WTC11 (cell line): ENCODE results near the gene POFUT2. TPM values are rescaled to one million over a fixed set of nuclear protein-coding genes. Genes with fewer than 3 reads are reported as not detected.

Experiments
- ATAC-seq: fragments of 200-7000 bp; cut with Tn5 transposase; 2 replicates; pipeline ENCODE4 v1.10.0; 2021; ENCODE audit warnings: mild to moderate bottlenecking, moderate library complexity
- CTCF ChIA-PET: fragments of 300-600 bp; sonication (Branson Sonifier 250); formaldehyde crosslinking; loops from one replicate; lab custom pipeline; 2021; ENCODE audit warnings: antibody characterized with exemption; lab: Charles Lee
- POLR2A ChIA-PET: fragments of 350-600 bp; sonication (Branson Sonifier 250); formaldehyde crosslinking; loops from one replicate; lab custom pipeline; 2021; ENCODE audit warnings: antibody characterized with exemption; lab: Charles Lee
- DNase-seq: peaks from one replicate; pipeline ENCODE4 v3.0.0; 2021; ENCODE audit warnings: low spot score
- H3K27ac Mint-ChIP-seq: 2 replicates; pipeline ENCODE4 v1.8.0; 2021; ENCODE audit warnings: mixed read lengths
- H3K27me3 Mint-ChIP-seq: 2 replicates; pipeline ENCODE4 v1.8.0; 2021; ENCODE audit warnings: low read depth, mild to moderate bottlenecking, moderate library complexity, mixed read lengths
- H3K36me3 Mint-ChIP-seq: 2 replicates; pipeline ENCODE4 v1.8.0; 2021; ENCODE audit warnings: mixed read lengths
- H3K4me1 Mint-ChIP-seq: 2 replicates; pipeline ENCODE4 v1.8.0; 2022; ENCODE audit warnings: mixed read lengths
- H3K4me3 Mint-ChIP-seq: 2 replicates; pipeline ENCODE4 v1.8.0; 2021; ENCODE audit warnings: mild to moderate bottlenecking, moderate library complexity, mixed read lengths
- H3K9me3 Mint-ChIP-seq: 2 replicates; pipeline ENCODE4 v1.8.0; 2021; ENCODE audit warnings: mixed read lengths
- ATF6 ChIP-seq: sonication (generic); formaldehyde crosslinking; IDR thresholded peaks from 2 replicates; pipeline ENCODE4 v1.8.1; 2023; ENCODE audit warnings: mild to moderate bottlenecking, missing genetic modification reagents
- CREM ChIP-seq: sonication (generic); formaldehyde crosslinking; IDR thresholded peaks from 2 replicates; pipeline ENCODE4 v1.8.1; 2022; ENCODE audit warnings: mild to moderate bottlenecking, missing genetic modification reagents, moderate library complexity
- ELF4 ChIP-seq: sonication (generic); formaldehyde crosslinking; IDR thresholded peaks from 2 replicates; pipeline ENCODE4 v1.8.1; 2022; ENCODE audit warnings: low read depth, mild to moderate bottlenecking, moderate library complexity, missing genetic modification reagents
- FOXK1 ChIP-seq: sonication (generic); formaldehyde crosslinking; IDR thresholded peaks from 2 replicates; pipeline ENCODE4 v1.8.0; 2022; ENCODE audit warnings: mild to moderate bottlenecking, moderate library complexity, missing genetic modification reagents
- MLX ChIP-seq: sonication (generic); formaldehyde crosslinking; IDR thresholded peaks from 2 replicates; pipeline ENCODE4 v1.8.1; 2023; ENCODE audit warnings: mild to moderate bottlenecking, missing genetic modification reagents, moderate library complexity
- NR1H2 ChIP-seq: sonication (generic); formaldehyde crosslinking; IDR thresholded peaks from 2 replicates; pipeline ENCODE4 v1.9.0; 2021; ENCODE audit warnings: mild to moderate bottlenecking, moderate library complexity, missing genetic modification reagents
- NR3C1 ChIP-seq: sonication (generic); formaldehyde crosslinking; conservative IDR thresholded peaks from 2 replicates; pipeline ENCODE4 v1.8.1; 2023; ENCODE audit warnings: low read depth, mild to moderate bottlenecking, missing genetic modification reagents
- RORB ChIP-seq: fragments of 250-450 bp; sonication (Bioruptor Pico); IDR thresholded peaks from 2 replicates; pipeline ENCODE4 v1.9.0; 2021; ENCODE audit warnings: mild to moderate bottlenecking
- USF1 ChIP-seq: sonication (generic); formaldehyde crosslinking; IDR thresholded peaks from 2 replicates; pipeline ENCODE4 v1.8.0; 2022; ENCODE audit warnings: mild to moderate bottlenecking, missing genetic modification reagents
- ZBTB21 ChIP-seq: sonication (generic); formaldehyde crosslinking; IDR thresholded peaks from 2 replicates; pipeline ENCODE4 v1.8.1; 2023; ENCODE audit warnings: mild to moderate bottlenecking, missing genetic modification reagents, borderline replicate concordance
- ZNF138 ChIP-seq: sonication (generic); formaldehyde crosslinking; conservative IDR thresholded peaks from 2 replicates; pipeline ENCODE4 v1.8.1; 2022; ENCODE audit warnings: mild to moderate bottlenecking, moderate library complexity, missing genetic modification reagents
- ZNF219 ChIP-seq: sonication (generic); formaldehyde crosslinking; IDR thresholded peaks from 2 replicates; pipeline ENCODE4 v1.8.0; 2023; ENCODE audit warnings: missing genetic modification reagents, mild to moderate bottlenecking, borderline replicate concordance
- ZNF317 ChIP-seq: sonication (generic); formaldehyde crosslinking; IDR thresholded peaks from 2 replicates; pipeline ENCODE4 v1.8.1; 2023; ENCODE audit warnings: low read depth, mild to moderate bottlenecking, moderate library complexity, missing genetic modification reagents, borderline replicate concordance
- ZNF396 ChIP-seq: fragments of 250-450 bp; sonication (Bioruptor Pico); IDR thresholded peaks from 2 replicates; pipeline ENCODE4 v1.8.0; 2021; ENCODE audit warnings: mild to moderate bottlenecking, moderate library complexity, borderline replicate concordance
- ZNF512 ChIP-seq: sonication (generic); formaldehyde crosslinking; IDR thresholded peaks from 2 replicates; pipeline ENCODE4 v1.8.1; 2022; ENCODE audit warnings: missing genetic modification reagents, borderline replicate concordance
- ZNF532 ChIP-seq: fragments of 250-450 bp; sonication (Bioruptor Pico); IDR thresholded peaks from 2 replicates; pipeline ENCODE4 v1.9.0; 2021; ENCODE audit warnings: mild to moderate bottlenecking, borderline replicate concordance
- total RNA-seq: library from RNA; stranded (reverse); gene quantifications from 3 replicates; pipeline ENCODE4 v1.2.3, GENCODE V29; 2021

Gene POFUT2
- total RNA-seq, 1 experiment from 2014 or later: 39.7 TPM

- H3K27me3 Mint-ChIP-seq: no peaks in the 10 kb centered on the region; the same call in 1 of the 2 replicates
- ATAC-seq: no peak
- no peaks in the 10 kb centered on the region for H3K4me1 Mint-ChIP-seq
- H3K27ac Mint-ChIP-seq: no peak overlapping the region
- no peak for DNase-seq
- CTCF ChIA-PET: interaction anchor here (1.7 kb wide), 1 partner anchor 94 kb away, joined by 7 read pairs; no protein-coding TSS in a partner anchor
- H3K36me3 Mint-ChIP-seq: no peaks in the 10 kb centered on the region
- peaks cover 3% of the 10 kb centered on the region; the same call in 1 of the 2 replicates for H3K9me3 Mint-ChIP-seq
- TF ChIP-seq ZNF138 (CRISPR knock-in tag) (no peak), ELF4 (CRISPR knock-in tag) (no peak), ZNF512 (CRISPR knock-in tag) (no peak), CREM (CRISPR knock-in tag) (no peak), ZBTB21 (CRISPR knock-in tag) (no peak), NR1H2 (CRISPR knock-in tag) (no peak), NR3C1 (no peak), ATF6 (CRISPR knock-in tag) (no peak), ZNF396 (CRISPR knock-in tag) (no peak), ZNF317 (CRISPR knock-in tag) (no peak), RORB (CRISPR knock-in tag) (no peak)
- H3K4me3 Mint-ChIP-seq: no peak overlapping the region
- POLR2A ChIA-PET: no interaction called here
Observed at GRCh38 chr21:45231705-45232104, 56.0 kb downstream of the POFUT2 start.

GRCh38 chr21:45228656-45229240 lies 58.9 kb downstream of the POFUT2 start:
- TF ChIP-seq ZNF532 (CRISPR knock-in tag): no peak
- TF ChIP-seq ZNF219 (CRISPR knock-in tag): no peak
- TF ChIP-seq, all 79 proteins: peak for 0

GRCh38 chr21:45228171-45228641 lies 59.5 kb downstream of the POFUT2 start:
- H3K27me3 Mint-ChIP-seq: no peaks in the 10 kb centered on the region; the same call in 1 of the 2 replicates
- TF ChIP-seq FOXK1 (CRISPR knock-in tag) (no peak), CREM (CRISPR knock-in tag) (no peak), USF1 (no peak), MLX (CRISPR knock-in tag) (no peak)
- 0 out of 2 replicates have a peak, but pooled peaks cover 2% of the 10 kb centered on the region for H3K4me1 Mint-ChIP-seq
- ATAC-seq (no peak), DNase-seq (no peak)
- CTCF ChIA-PET: interaction anchor here (1.6 kb wide), 1 partner anchor 88 kb away, joined by 5 read pairs; no protein-coding TSS in a partner anchor
- H3K4me3 Mint-ChIP-seq: no peak overlapping the region
- POLR2A ChIA-PET: no interaction called here
- no peaks in the 10 kb centered on the region for H3K9me3 Mint-ChIP-seq
- H3K27ac Mint-ChIP-seq: no peak overlapping the region
- no peaks in the 10 kb centered on the region for H3K36me3 Mint-ChIP-seq

More at GRCh38 chr21:45228656-45229240, 58.9 kb downstream of the POFUT2 start:
- no peaks in the 10 kb centered on the region; the same call in 1 of the 2 replicates for H3K27me3 Mint-ChIP-seq
- ATAC-seq: no peak
- ChIA-PET CTCF (no interaction called here), POLR2A (no interaction called here)
- no peak overlapping the region for H3K27ac Mint-ChIP-seq
- no peaks in the 10 kb centered on the region for H3K9me3 Mint-ChIP-seq
- H3K4me1 Mint-ChIP-seq: 0 out of 2 replicates have a peak, but pooled peaks cover 2% of the 10 kb centered on the region
- no peak overlapping the region for H3K4me3 Mint-ChIP-seq
- no peak for DNase-seq
- H3K36me3 Mint-ChIP-seq: no peaks in the 10 kb centered on the region
